ENCODE data around the gene CSF3. TPM values are rescaled to one million over a fixed set of nuclear protein-coding genes. Genes with fewer than 3 reads are reported as not detected.
A peak's percentile ranks its signal among the peaks of the same experiment; 100 is the strongest.

The CSF3 gene
- total RNA-seq, 2 experiments from 2014 or later: not detected

DNA sequence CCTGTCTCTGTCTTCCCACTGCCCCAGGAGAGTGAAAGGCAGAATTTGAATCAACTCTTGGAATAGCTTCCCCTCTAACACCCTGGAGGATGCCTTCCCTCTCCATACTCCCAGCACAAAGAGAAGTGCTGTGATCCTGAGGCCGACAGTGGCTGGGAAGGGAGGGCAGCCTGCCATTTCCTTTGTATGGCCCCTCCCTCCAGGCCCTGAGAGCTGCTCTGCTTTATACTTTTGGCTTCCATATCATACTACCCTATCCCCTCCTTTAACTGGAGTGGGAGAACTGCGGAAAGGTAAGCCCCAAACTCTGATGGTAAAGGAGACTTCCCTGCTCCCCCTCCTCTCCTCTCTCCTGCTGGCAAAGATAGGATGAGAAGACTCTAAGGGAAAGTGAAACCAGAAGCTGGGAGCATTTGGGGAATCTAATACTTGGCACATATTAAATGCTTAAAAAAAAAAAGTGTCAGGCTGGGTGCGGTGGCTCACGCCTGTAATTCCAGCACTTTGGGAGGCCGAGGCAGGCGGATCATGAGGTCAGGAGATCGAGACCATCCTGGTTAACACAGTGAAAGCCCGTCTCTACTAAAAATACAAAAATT is 43.0 kb downstream of the CSF3 start:
- ATAC-seq (ENCODE audit: poor library complexity) (no peak), DNase-seq (no peak)
- ChIA-PET POLR2A (interaction anchor here (1.3 kb wide), 1 partner anchor 42 kb away, joined by 3 read pairs; no protein-coding TSS in a partner anchor), CTCF (interaction anchor here (0.7 to 1.3 kb wide), 3 partner anchors 28 to 55 kb away, joined by 3 read pairs; no protein-coding TSS in a partner anchor)
- Mint-ChIP-seq H3K27ac (no peak overlapping the region), H3K36me3 (ENCODE audit: low read depth) (peaks cover 5% of the 10 kb centered on the region), H3K4me1 (ENCODE audit: low read depth) (peaks cover 22% of the 10 kb centered on the region), H3K4me3 (no peak overlapping the region), H3K9me3 (no peaks in the 10 kb centered on the region), H3K27me3 (no peaks in the 10 kb centered on the region)
- H3K36me3 ChIP-seq (ENCODE audit: insufficient read depth, low read length): peaks cover under 1% of the 10 kb centered on the region
- intact Hi-C loops (cut with DNase I, micrococcal nuclease): no loop called here
- no peak overlapping the region for H3K4me3 ChIP-seq (ENCODE audit: low read length)
- H3K4me1 ChIP-seq (ENCODE audit: insufficient read depth, low read length): peaks cover 24% of the 10 kb centered on the region
- H3K27ac ChIP-seq (ENCODE audit: low read depth in 1 of 2, low read length in 2 of 2): no peak overlapping the region
- TF ChIP-seq, protein P1, sequence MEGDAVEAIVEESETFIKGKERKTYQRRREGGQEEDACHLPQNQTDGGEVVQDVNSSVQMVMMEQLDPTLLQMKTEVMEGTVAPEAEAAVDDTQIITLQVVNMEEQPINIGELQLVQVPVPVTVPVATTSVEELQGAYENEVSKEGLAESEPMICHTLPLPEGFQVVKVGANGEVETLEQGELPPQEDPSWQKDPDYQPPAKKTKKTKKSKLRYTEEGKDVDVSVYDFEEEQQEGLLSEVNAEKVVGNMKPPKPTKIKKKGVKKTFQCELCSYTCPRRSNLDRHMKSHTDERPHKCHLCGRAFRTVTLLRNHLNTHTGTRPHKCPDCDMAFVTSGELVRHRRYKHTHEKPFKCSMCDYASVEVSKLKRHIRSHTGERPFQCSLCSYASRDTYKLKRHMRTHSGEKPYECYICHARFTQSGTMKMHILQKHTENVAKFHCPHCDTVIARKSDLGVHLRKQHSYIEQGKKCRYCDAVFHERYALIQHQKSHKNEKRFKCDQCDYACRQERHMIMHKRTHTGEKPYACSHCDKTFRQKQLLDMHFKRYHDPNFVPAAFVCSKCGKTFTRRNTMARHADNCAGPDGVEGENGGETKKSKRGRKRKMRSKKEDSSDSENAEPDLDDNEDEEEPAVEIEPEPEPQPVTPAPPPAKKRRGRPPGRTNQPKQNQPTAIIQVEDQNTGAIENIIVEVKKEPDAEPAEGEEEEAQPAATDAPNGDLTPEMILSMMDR (IDR thresholded peaks at IDR 0.05): no peak
- peaks cover 0 to 6% of the 10 kb centered on the region in 2 experiments for H3K27me3 ChIP-seq (ENCODE audit: control insufficient read depth in 1 of 2, insufficient read depth in 2 of 2, low read length in 2 of 2)
- H3K9me3 ChIP-seq (ENCODE audit: control insufficient read depth in 1 of 2, insufficient read depth in 1 of 2, low read length in 2 of 2): no peaks in the 10 kb centered on the region

DNA sequence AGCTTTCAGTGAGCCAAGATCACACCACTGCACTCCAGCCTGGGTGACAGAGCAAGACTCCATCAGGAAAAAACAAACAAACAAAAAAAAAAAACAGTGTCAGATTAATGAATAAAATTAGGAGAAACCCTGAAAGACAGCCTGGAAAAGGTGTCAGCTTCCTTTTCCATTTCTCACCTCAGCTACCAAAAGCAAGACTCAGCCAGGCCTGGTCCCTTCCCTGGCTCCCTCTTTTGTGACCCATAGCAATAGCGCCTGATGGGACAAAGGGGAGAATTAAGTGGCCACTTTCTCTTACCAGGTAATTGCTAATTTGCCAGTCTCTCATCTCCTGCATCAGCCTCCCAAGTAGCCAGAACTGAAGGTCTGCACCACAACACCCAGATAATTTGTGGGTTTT is 43.6 kb downstream of the CSF3 start:
- Histone ChIP-seq H3K4me1 (ENCODE audit: insufficient read depth, low read length) (peaks cover 23% of the 10 kb centered on the region), H3K27ac (ENCODE audit: low read depth in 1 of 2, low read length in 2 of 2) (no peak overlapping the region)

DNA sequence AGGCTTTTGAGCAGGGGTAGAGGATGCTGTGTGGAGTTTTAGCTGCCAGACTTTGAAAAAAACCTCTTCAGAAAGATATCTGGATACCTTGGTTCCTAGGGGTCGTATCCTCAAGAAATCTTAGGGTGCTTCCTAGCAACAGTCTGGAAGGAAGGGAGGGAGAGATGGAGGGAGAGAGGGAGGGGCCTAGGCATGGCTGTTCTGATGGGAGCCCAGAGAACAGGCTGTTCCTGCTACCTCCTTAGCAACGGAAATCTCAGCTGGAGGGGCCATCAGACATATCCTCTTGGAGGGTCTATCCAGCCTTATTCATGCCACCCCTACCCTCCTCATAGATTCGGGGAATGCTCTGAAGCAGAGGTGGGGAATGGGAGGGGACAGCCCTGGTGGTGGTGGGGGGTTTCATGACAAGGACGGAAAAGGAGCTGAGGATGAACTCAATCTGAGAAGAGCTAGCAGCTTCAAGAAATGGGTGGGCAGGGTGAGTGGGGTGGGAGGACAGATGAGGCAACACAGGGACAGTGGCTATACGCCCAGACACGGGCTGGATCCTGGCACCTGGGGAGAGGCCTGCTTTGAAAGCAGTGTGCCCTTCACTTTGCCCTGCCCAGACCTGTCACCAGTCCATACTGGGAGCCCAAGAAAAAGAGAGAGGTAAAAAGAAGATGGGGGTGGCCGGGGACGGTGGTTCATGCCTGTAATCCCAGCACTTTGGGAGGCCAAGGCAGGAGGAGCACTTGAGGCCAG is 44.7 kb downstream of the CSF3 start:
- Histone ChIP-seq H3K27me3 (ENCODE audit: control insufficient read depth in 1 of 2, insufficient read depth in 2 of 2, low read length in 2 of 2) (peaks cover 0 to 6% of the 10 kb centered on the region in 2 experiments), H3K27ac (ENCODE audit: low read depth in 1 of 2, low read length in 2 of 2) (no peak overlapping the region), H3K4me1 (ENCODE audit: insufficient read depth, low read length) (peaks cover 25% of the 10 kb centered on the region), H3K9me3 (ENCODE audit: control insufficient read depth in 1 of 2, insufficient read depth in 1 of 2, low read length in 2 of 2) (no peaks in the 10 kb centered on the region), H3K36me3 (ENCODE audit: insufficient read depth, low read length) (no peaks in the 10 kb centered on the region), H3K4me3 (ENCODE audit: low read length) (no peak overlapping the region)
- Mint-ChIP-seq H3K9me3 (no peaks in the 10 kb centered on the region), H3K36me3 (ENCODE audit: low read depth) (peaks cover 8% of the 10 kb centered on the region), H3K27ac (no peak overlapping the region), H3K4me3 (peak overlapping the region; percentile 81), H3K27me3 (no peaks in the 10 kb centered on the region), H3K4me1 (ENCODE audit: low read depth) (peaks cover 25% of the 10 kb centered on the region)
- no peak for ATAC-seq (ENCODE audit: poor library complexity)
- intact Hi-C loops (cut with DNase I, micrococcal nuclease): loop anchor here in 1 of 2 experiments (5.0 kb wide), 2 partner anchors 37 to 52 kb away; no protein-coding TSS in a partner anchor
- CTCF ChIA-PET: interaction anchor here (0.8 to 3.6 kb wide), 4 partner anchors 16 to 132 kb away, joined by 3 to 13 read pairs (median 4); no protein-coding TSS in a partner anchor
- POLR2A ChIA-PET: interaction anchor here (1.2 kb wide), 1 partner anchor 35 kb away, joined by 4 read pairs; no protein-coding TSS in a partner anchor
- TF ChIP-seq, protein P1 (IDR thresholded peaks at IDR 0.05): no peak
- DNase-seq: no peak

More for the DNA sequence above, 43.6 kb downstream of the CSF3 start:
- Histone ChIP-seq H3K27me3 (ENCODE audit: control insufficient read depth in 1 of 2, insufficient read depth in 2 of 2, low read length in 2 of 2) (peaks cover 0 to 6% of the 10 kb centered on the region in 2 experiments), H3K4me3 (ENCODE audit: low read length) (no peak overlapping the region), H3K9me3 (ENCODE audit: control insufficient read depth in 1 of 2, insufficient read depth in 1 of 2, low read length in 2 of 2) (no peaks in the 10 kb centered on the region), H3K36me3 (ENCODE audit: insufficient read depth, low read length) (no peaks in the 10 kb centered on the region)
- DNase-seq (no peak), ATAC-seq (ENCODE audit: poor library complexity) (no peak)
- H3K36me3 Mint-ChIP-seq (ENCODE audit: low read depth): peaks cover 5% of the 10 kb centered on the region
- intact Hi-C loops (cut with DNase I, micrococcal nuclease): no loop called here
- TF ChIP-seq, protein P1 (IDR thresholded peaks at IDR 0.05): no peak
- no peaks in the 10 kb centered on the region for H3K9me3 Mint-ChIP-seq
- H3K27ac Mint-ChIP-seq: no peak overlapping the region
- CTCF ChIA-PET: interaction anchor here (0.7 to 3.6 kb wide), 3 partner anchors 17 to 54 kb away, joined by 3 to 13 read pairs (median 3); no protein-coding TSS in a partner anchor
- H3K4me1 Mint-ChIP-seq (ENCODE audit: low read depth): peaks cover 25% of the 10 kb centered on the region
- H3K27me3 Mint-ChIP-seq: no peaks in the 10 kb centered on the region
- POLR2A ChIA-PET: no interaction called here
- H3K4me3 Mint-ChIP-seq: no peak overlapping the region
